Type B pancreatic cell (in vitro differentiated cells): Measurements from ENCODE around the gene ZC2HC1B. TPM values are rescaled to one million over a fixed set of nuclear protein-coding genes. Genes with fewer than 3 reads are reported as not detected.

ENCODE experiments used
- DNase-seq: peaks from one replicate; pipeline ENCODE4 v3.0.0; 2021; ENCODE audit warnings: mixed read lengths; ENCODE audit not compliant: unreplicated experiment; ENCODE audit errors: extremely low spot score
- H3K27ac Mint-ChIP-seq: 2 replicates; pipeline ENCODE4 v1.8.0; 2021; ENCODE audit warnings: mild to moderate bottlenecking, mixed read lengths
- H3K27me3 Mint-ChIP-seq: 2 replicates; pipeline ENCODE4 v1.8.0; 2021; ENCODE audit warnings: mixed read lengths
- H3K36me3 Mint-ChIP-seq: 2 replicates; pipeline ENCODE4 v1.8.0; 2021; ENCODE audit warnings: mixed read lengths
- H3K4me1 Mint-ChIP-seq: one replicate; pipeline ENCODE4 v1.8.0; 2021; ENCODE audit warnings: mixed read lengths; ENCODE audit not compliant: unreplicated experiment
- H3K4me3 Mint-ChIP-seq: 2 replicates; pipeline ENCODE4 v1.8.0; 2021; ENCODE audit warnings: mild to moderate bottlenecking, mixed read lengths
- H3K9me3 Mint-ChIP-seq: 2 replicates; pipeline ENCODE4 v1.8.0; 2021; ENCODE audit warnings: mixed read lengths
- CTCF ChIP-seq: fragments of 200-600 bp; sonication (generic); conservative IDR thresholded peaks from 2 replicates; pipeline ENCODE4 v1.5.0; 2021; ENCODE audit warnings: antibody characterized with exemption, mild to moderate bottlenecking
- long read RNA-seq: library from polyadenylated mRNA; unstranded; transcript quantifications from one replicate; pipeline ENCODE4 v2.0.0, GENCODE V29; 2020
- total RNA-seq: library from RNA; stranded (reverse); gene quantifications from 2 replicates; pipeline ENCODE4 v1.2.1, GENCODE V29; 2021; ENCODE audit warnings: low replicate concordance

ZC2HC1B gene
- 0.34 TPM in 1 of 2 replicates, not detected in the other for total RNA-seq
- long read RNA-seq = 0 reads

GRCh38 chr6:143864234-143864633, at the start of gene ZC2HC1B:
ZC2HC1B (plus strand) TSS chr6:143864474; CDS start chr6:143864540, 66 bp downstream.
- TF ChIP-seq CTCF = no peak
- Mint-ChIP-seq H3K9me3 (peaks cover 9% of the 10 kb centered on the region), H3K27me3 (no peaks in the 10 kb centered on the region), H3K36me3 (peaks cover 45% of the 10 kb centered on the region), H3K4me1 (no peaks in the 10 kb centered on the region), H3K4me3 (no peak within 1 kb of the TSS), H3K27ac (no peak within 1 kb of the TSS)
- DNase-seq = no peak

- Mint-ChIP-seq H3K4me3 (no peak overlapping the region), H3K4me1 (peaks cover 9% of the 10 kb centered on the region), H3K27ac (no peak overlapping the region), H3K36me3 (peaks cover 8% of the 10 kb centered on the region), H3K27me3 (no peaks in the 10 kb centered on the region), H3K9me3 (no peaks in the 10 kb centered on the region)
- DNase-seq = no peak
- no peak for TF ChIP-seq CTCF
Measured at GRCh38 chr6:143817621-143818020, 46.7 kb upstream of the ZC2HC1B start.

- Mint-ChIP-seq H3K36me3 (peaks cover 5% of the 10 kb centered on the region), H3K4me3 (no peak overlapping the region), H3K9me3 (no peaks in the 10 kb centered on the region), H3K27me3 (no peaks in the 10 kb centered on the region), H3K27ac (no peak overlapping the region), H3K4me1 (peaks cover 5% of the 10 kb centered on the region)
- DNase-seq = no peak
- no peak for TF ChIP-seq CTCF
Measured at GRCh38 chr6:143821359-143821758, 42.9 kb upstream of the ZC2HC1B start.

- peaks cover 5% of the 10 kb centered on the region for H3K4me1 Mint-ChIP-seq
- H3K27ac Mint-ChIP-seq = no peak overlapping the region
- no peaks in the 10 kb centered on the region for H3K9me3 Mint-ChIP-seq
- DNase-seq = no peak
- TF ChIP-seq CTCF = no peak
- no peak overlapping the region for H3K4me3 Mint-ChIP-seq
- no peaks in the 10 kb centered on the region for H3K27me3 Mint-ChIP-seq
- H3K36me3 Mint-ChIP-seq = peaks cover 1% of the 10 kb centered on the region
Measured at GRCh38 chr6:143822584-143823024, 41.7 kb upstream of the ZC2HC1B start.

- DNase-seq = no peak
- Mint-ChIP-seq H3K27me3 (no peaks in the 10 kb centered on the region), H3K36me3 (no peaks in the 10 kb centered on the region), H3K4me3 (no peak overlapping the region), H3K9me3 (no peaks in the 10 kb centered on the region), H3K27ac (no peak overlapping the region), H3K4me1 (peaks cover 5% of the 10 kb centered on the region)
- no peak for TF ChIP-seq CTCF
Measured at GRCh38 chr6:143823548-143823947, 40.7 kb upstream of the ZC2HC1B start.

- no peaks in the 10 kb centered on the region for H3K9me3 Mint-ChIP-seq
- H3K27me3 Mint-ChIP-seq = no peaks in the 10 kb centered on the region
- no peak for TF ChIP-seq CTCF
- H3K36me3 Mint-ChIP-seq = no peaks in the 10 kb centered on the region
- no peak overlapping the region for H3K4me3 Mint-ChIP-seq
- DNase-seq = no peak
- no peak overlapping the region for H3K27ac Mint-ChIP-seq
- no peaks in the 10 kb centered on the region for H3K4me1 Mint-ChIP-seq
Measured at GRCh38 chr6:143828572-143828971, 35.7 kb upstream of the ZC2HC1B start.
